A549 (cell line): ENCODE measurements around the gene QSOX1.

Experiments
- CHD4 ChIP-seq: fragments of 200-600 bp; sonication (generic); IDR thresholded peaks from 2 replicates; pipeline ENCODE4 v1.6.1; 2016; ENCODE audit warnings: antibody characterized with exemption, mild to moderate bottlenecking, borderline replicate concordance
- EP300 ChIP-seq, 2 experiments: fragments of >200 bp; sonication (Bioruptor Twin); formaldehyde crosslinking; IDR thresholded peaks; 2 replicates in 1 of 2; 3 replicates in 1 of 2; pipeline ENCODE4 v1.6.1; 2016 to 2017
- HOXA7 ChIP-seq: fragments of 250-450 bp; sonication (Bioruptor Pico); IDR thresholded peaks from 2 replicates; pipeline ENCODE4 v1.5.0; 2020; ENCODE audit warnings: mild to moderate bottlenecking, moderate library complexity
- MYC ChIP-seq: IDR thresholded peaks from 2 replicates; pipeline ENCODE4 v1.6.1; 2012; ENCODE audit warnings: mild to moderate bottlenecking, inconsistent platforms, low read length, improper control_type of control experiment, borderline replicate concordance
- POLR2A ChIP-seq: IDR thresholded peaks from 2 replicates; pipeline ENCODE4 v1.6.1; 2012; ENCODE audit warnings: mild to moderate bottlenecking, low read length
- RAD21 ChIP-seq, 2 experiments: fragments of >200 bp in 1 of 2; sonication (Bioruptor Twin) in 1 of 2; formaldehyde crosslinking in 1 of 2; IDR thresholded peaks in 1 of 2; conservative IDR thresholded peaks in 1 of 2; 2 replicates in 1 of 2; 3 replicates in 1 of 2; pipeline ENCODE4 v1.6.1; 2012 to 2018; ENCODE audit warnings: inconsistent platforms in 1 of 2
- ZFP36 ChIP-seq: fragments of 450-650 bp; IDR thresholded peaks from 2 replicates; pipeline ENCODE4 v1.6.1; 2014; ENCODE audit warnings: borderline replicate concordance; ENCODE audit not compliant: partially characterized antibody
- TF ChIP-seq, protein P1 (sequence below): fragments of 450-650 bp; IDR thresholded peaks from 2 replicates; pipeline ENCODE4 v1.6.1; 2014; ENCODE audit warnings: antibody characterized with exemption
- TF ChIP-seq, protein P2 (sequence below): fragments of >200 bp; sonication (Bioruptor Twin); formaldehyde crosslinking; IDR thresholded peaks from 3 replicates; pipeline ENCODE4 v1.5.1; 2016
- TF ChIP-seq, protein P3 (sequence below): fragments of 200-600 bp; sonication (generic); IDR thresholded peaks from 2 replicates; pipeline ENCODE4 v1.6.1; 2016; ENCODE audit warnings: antibody characterized with exemption, mild to moderate bottlenecking, moderate library complexity

DNA sequence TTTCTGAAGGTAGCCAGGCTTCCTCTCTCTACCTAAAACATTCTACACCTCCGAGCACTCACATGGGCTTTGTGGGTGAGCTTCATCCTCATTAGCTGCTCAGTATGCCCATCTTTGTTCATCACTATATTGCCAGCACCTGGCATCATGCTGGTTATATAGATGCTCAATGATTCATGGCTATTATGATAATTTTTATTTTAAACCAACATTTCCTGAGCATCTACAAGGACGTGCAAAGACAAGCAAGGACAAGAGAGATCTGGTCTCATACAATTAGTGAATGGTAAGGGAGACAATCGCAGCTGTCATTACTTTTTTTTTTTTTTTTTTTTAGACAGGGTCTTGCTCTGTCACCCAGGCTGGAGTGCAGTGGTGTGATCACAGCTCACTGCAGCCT lies 11.3 kb upstream of the QSOX1 start:
- TF ChIP-seq, protein P1, sequence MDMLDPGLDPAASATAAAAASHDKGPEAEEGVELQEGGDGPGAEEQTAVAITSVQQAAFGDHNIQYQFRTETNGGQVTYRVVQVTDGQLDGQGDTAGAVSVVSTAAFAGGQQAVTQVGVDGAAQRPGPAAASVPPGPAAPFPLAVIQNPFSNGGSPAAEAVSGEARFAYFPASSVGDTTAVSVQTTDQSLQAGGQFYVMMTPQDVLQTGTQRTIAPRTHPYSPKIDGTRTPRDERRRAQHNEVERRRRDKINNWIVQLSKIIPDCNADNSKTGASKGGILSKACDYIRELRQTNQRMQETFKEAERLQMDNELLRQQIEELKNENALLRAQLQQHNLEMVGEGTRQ, result no peak
- TF ChIP-seq, protein P2, sequence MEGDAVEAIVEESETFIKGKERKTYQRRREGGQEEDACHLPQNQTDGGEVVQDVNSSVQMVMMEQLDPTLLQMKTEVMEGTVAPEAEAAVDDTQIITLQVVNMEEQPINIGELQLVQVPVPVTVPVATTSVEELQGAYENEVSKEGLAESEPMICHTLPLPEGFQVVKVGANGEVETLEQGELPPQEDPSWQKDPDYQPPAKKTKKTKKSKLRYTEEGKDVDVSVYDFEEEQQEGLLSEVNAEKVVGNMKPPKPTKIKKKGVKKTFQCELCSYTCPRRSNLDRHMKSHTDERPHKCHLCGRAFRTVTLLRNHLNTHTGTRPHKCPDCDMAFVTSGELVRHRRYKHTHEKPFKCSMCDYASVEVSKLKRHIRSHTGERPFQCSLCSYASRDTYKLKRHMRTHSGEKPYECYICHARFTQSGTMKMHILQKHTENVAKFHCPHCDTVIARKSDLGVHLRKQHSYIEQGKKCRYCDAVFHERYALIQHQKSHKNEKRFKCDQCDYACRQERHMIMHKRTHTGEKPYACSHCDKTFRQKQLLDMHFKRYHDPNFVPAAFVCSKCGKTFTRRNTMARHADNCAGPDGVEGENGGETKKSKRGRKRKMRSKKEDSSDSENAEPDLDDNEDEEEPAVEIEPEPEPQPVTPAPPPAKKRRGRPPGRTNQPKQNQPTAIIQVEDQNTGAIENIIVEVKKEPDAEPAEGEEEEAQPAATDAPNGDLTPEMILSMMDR, result no peak
- no peak for TF ChIP-seq CHD4
- TF ChIP-seq HOXA7 (CRISPR knock-in tag), result no peak
- no peak for TF ChIP-seq POLR2A
- TF ChIP-seq, protein P3, sequence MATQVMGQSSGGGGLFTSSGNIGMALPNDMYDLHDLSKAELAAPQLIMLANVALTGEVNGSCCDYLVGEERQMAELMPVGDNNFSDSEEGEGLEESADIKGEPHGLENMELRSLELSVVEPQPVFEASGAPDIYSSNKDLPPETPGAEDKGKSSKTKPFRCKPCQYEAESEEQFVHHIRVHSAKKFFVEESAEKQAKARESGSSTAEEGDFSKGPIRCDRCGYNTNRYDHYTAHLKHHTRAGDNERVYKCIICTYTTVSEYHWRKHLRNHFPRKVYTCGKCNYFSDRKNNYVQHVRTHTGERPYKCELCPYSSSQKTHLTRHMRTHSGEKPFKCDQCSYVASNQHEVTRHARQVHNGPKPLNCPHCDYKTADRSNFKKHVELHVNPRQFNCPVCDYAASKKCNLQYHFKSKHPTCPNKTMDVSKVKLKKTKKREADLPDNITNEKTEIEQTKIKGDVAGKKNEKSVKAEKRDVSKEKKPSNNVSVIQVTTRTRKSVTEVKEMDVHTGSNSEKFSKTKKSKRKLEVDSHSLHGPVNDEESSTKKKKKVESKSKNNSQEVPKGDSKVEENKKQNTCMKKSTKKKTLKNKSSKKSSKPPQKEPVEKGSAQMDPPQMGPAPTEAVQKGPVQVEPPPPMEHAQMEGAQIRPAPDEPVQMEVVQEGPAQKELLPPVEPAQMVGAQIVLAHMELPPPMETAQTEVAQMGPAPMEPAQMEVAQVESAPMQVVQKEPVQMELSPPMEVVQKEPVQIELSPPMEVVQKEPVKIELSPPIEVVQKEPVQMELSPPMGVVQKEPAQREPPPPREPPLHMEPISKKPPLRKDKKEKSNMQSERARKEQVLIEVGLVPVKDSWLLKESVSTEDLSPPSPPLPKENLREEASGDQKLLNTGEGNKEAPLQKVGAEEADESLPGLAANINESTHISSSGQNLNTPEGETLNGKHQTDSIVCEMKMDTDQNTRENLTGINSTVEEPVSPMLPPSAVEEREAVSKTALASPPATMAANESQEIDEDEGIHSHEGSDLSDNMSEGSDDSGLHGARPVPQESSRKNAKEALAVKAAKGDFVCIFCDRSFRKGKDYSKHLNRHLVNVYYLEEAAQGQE, result no peak
- no peak for TF ChIP-seq MYC
- no peak for TF ChIP-seq RAD21 (conservative IDR thresholded peaks at IDR 0.05 in 1 of 2, IDR thresholded peaks at IDR 0.05 in 1 of 2)
- no peak for TF ChIP-seq EP300 (IDR thresholded peaks at IDR 0.05)
- no peak for TF ChIP-seq ZFP36
